GM12878 (cell line): ENCODE results near the gene UBE2Q2. TPM values are rescaled to one million over a fixed set of nuclear protein-coding genes. Genes with fewer than 3 reads are reported as not detected.

Source experiments
- ATAC-seq: fragments of 200-7000 bp; cut with Tn5 transposase; 3 replicates; pipeline ENCODE4 v1.9.1; 2020; ENCODE audit warnings: mild to moderate bottlenecking, moderate library complexity
- BruUV-seq: library from RNA; stranded (reverse); fragments of 400-500 nt; replicated peaks from 2 replicates; lab custom pipeline; 2021; lab: Mats Ljungman, UMichigan
- CTCF ChIA-PET: fragments of 300-600 bp; sonication (Branson Sonifier 250); formaldehyde crosslinking; extraction: SDS; loops from one replicate; lab custom pipeline; 2021; ENCODE audit warnings: inconsistent platforms; lab: Yijun Ruan, JAX
- POLR2A ChIA-PET: fragments of 350-600 bp; formaldehyde crosslinking; extraction: SDS; loops from one replicate; lab custom pipeline; 2021; ENCODE audit warnings: inconsistent platforms; lab: Charles Lee
- RAD21 ChIA-PET: fragments of 300-600 bp; sonication (Branson Sonifier 250); formaldehyde crosslinking; loops from one replicate; lab custom pipeline; 2023; ENCODE audit warnings: antibody characterized with exemption; ENCODE audit not compliant: unreplicated experiment; lab: Charles Lee
- SMC1A ChIA-PET: fragments of 300-600 bp; sonication (Branson Sonifier 250); formaldehyde crosslinking; loops from one replicate; lab custom pipeline; 2023; ENCODE audit not compliant: unreplicated experiment, uncharacterized antibody; lab: Charles Lee
- DNase-seq: peaks from one replicate; pipeline ENCODE4 v3.0.0-alpha.2; 2011; ENCODE audit warnings: low read depth, low spot score
- FAIRE-seq: peaks from 3 replicates; lab custom pipeline; 2011; peaks lifted over from hg19 to GRCh38; lab: Jason Lieb, UNC
- H2AFZ ChIP-seq: 2 replicates; pipeline ENCODE4 v1.6.0; 2011; ENCODE audit warnings: low read depth, low read length, control low read depth; ENCODE audit not compliant: control insufficient read depth
- H3K27ac ChIP-seq: 2 replicates; pipeline ENCODE4 v1.5.1; 2011; ENCODE audit warnings: control low read depth; ENCODE audit not compliant: control insufficient read depth, insufficient read depth
- H3K27me3 ChIP-seq, 2 experiments: replicated peaks in 1 of 2; 2 replicates each; pipeline versions ENCODE4 v1.6.0 to v1.6.1; 2011; ENCODE audit warnings: low read length in 1 of 2; ENCODE audit not compliant: control insufficient read depth in 2 of 2, insufficient read depth in 2 of 2
- H3K36me3 ChIP-seq, 2 experiments: 2 replicates each; pipeline ENCODE4 v1.5.1; 2011; ENCODE audit warnings: low read length in 1 of 2; ENCODE audit not compliant: control insufficient read depth in 2 of 2, insufficient read depth in 2 of 2
- H3K4me1 ChIP-seq: 2 replicates; pipeline ENCODE4 v1.6.1; 2011; ENCODE audit warnings: mild to moderate bottlenecking, low read length, moderate library complexity, mixed read lengths; ENCODE audit not compliant: control insufficient read depth, insufficient read depth
- H3K4me2 ChIP-seq: 2 replicates; pipeline ENCODE4 v1.6.0; 2011; ENCODE audit warnings: control low read depth; ENCODE audit not compliant: control insufficient read depth, insufficient read depth
- H3K4me3 ChIP-seq: fragments of 200-600 bp; sonication (generic); 2 replicates; pipeline ENCODE4 v1.5.1; 2016
- H3K79me2 ChIP-seq: 2 replicates; pipeline ENCODE4 v1.6.0; 2011; ENCODE audit warnings: low read length; ENCODE audit not compliant: control insufficient read depth, insufficient read depth
- H3K9ac ChIP-seq: 2 replicates; pipeline ENCODE4 v1.8.0; 2011; ENCODE audit warnings: low read length, control low read depth, mixed read lengths; ENCODE audit not compliant: control insufficient read depth, insufficient read depth
- H3K9me3 ChIP-seq: replicated peaks from 3 replicates; pipeline ENCODE4 v1.5.1; 2011; ENCODE audit warnings: mild to moderate bottlenecking, low read length; ENCODE audit not compliant: control insufficient read depth, insufficient read depth
- H4K20me1 ChIP-seq: 2 replicates; pipeline ENCODE4 v1.6.0; 2011; ENCODE audit not compliant: control insufficient read depth, insufficient read depth
- CBX5 ChIP-seq: sonication (generic); IDR thresholded peaks from 2 replicates; pipeline ENCODE4 v1.6.1; 2016; ENCODE audit warnings: low read depth, moderate library complexity, mild to moderate bottlenecking, inconsistent platforms
- MTA2 ChIP-seq: fragments of 450-650 bp; IDR thresholded peaks from 2 replicates; pipeline ENCODE4 v1.6.1; 2016; ENCODE audit warnings: low read depth, mild to moderate bottlenecking, moderate library complexity
- MTA3 ChIP-seq: IDR thresholded peaks from 2 replicates; pipeline ENCODE4 v1.6.1; 2012; ENCODE audit warnings: low read length, inconsistent platforms, borderline replicate concordance
- RAD51 ChIP-seq: fragments of 450-650 bp; IDR thresholded peaks from 2 replicates; pipeline ENCODE4 v1.6.1; 2016; ENCODE audit warnings: moderate library complexity, mild to moderate bottlenecking, inconsistent platforms
- SRF ChIP-seq, 2 experiments: IDR thresholded peaks; 2 replicates each; pipeline ENCODE4 v1.6.1; 2011; ENCODE audit warnings: low read depth in 2 of 2, low read length in 2 of 2, mild to moderate bottlenecking in 1 of 2, moderate library complexity in 1 of 2
- STAT1 ChIP-seq: fragments of 450-650 bp; conservative IDR thresholded peaks from 2 replicates; pipeline ENCODE4 v1.6.1; 2014; ENCODE audit warnings: antibody characterized with exemption, mild to moderate bottlenecking
- WGBS: methylation state at CpG from one replicate; pipeline ENCODE4 v1.1.6; 2016; ENCODE audit warnings: low lambda C conversion rate; ENCODE audit not compliant: insufficient replicate concordance, insufficient coverage; ENCODE audit errors: missing lambda C conversion rate; 5-methylcytosine and 5-hydroxymethylcytosine counted together
- in situ Hi-C: fragments of 300-500 bp; cut with MboI; formaldehyde crosslinking; loops from 9 replicates; pipeline ENCODE4 v1.14.3; 2018; ENCODE audit warnings: mixed read lengths
- intact Hi-C: fragments of 100-400 bp; cut with micrococcal nuclease; formaldehyde crosslinking; loops from one replicate; pipeline ENCODE4 v1.14.2; 2022; ENCODE audit not compliant: unreplicated experiment
- polyA plus RNA-seq, 11 experiments: library from polyadenylated mRNA; depleted of rRNA in 4 of 11; unstranded in 6 of 11; stranded (reverse) in 5 of 11; fragments of >200 nt; fragmentation: Nextera tagmentation in 4 of 11; fragmentation: Illumina TruSeq in 1 of 11; extraction: Ambion mirVana in 4 of 11; extraction: Trizol in 1 of 11; gene quantifications; 1 replicate in 1 of 11; 2 replicates in 10 of 11; pipeline versions ENCODE4 v1.2.1 to v1.2.3, GENCODE V29; 2011 to 2016; ENCODE audit warnings: inconsistent platforms in 2 of 11, missing spikeins in 2 of 11, low read depth in 1 of 11
- total RNA-seq, 4 experiments: library from RNA; depleted of rRNA in 3 of 4; stranded (reverse); fragments of >200 nt in 3 of 4; fragmentation: Illumina TruSeq in 1 of 4; extraction: Trizol in 1 of 4; gene quantifications; 2 replicates each; pipeline versions ENCODE4 v1.2.1 to v1.2.3, GENCODE V29; 2013 to 2021
- TF ChIP-seq, protein P1 (sequence below): IDR thresholded peaks from 2 replicates; pipeline ENCODE4 v1.6.1; 2011; ENCODE audit warnings: borderline replicate concordance, low read depth, mild to moderate bottlenecking, moderate library complexity, low read length; ENCODE audit not compliant: insufficient read depth, poor library complexity, severe bottlenecking
- TF ChIP-seq, protein P2 (sequence below): fragments of 450-650 bp; IDR thresholded peaks from 2 replicates; pipeline ENCODE4 v1.6.1; 2016; ENCODE audit warnings: mild to moderate bottlenecking

UBE2Q2 gene
- total and polyA plus RNA-seq, 10 of the 15 experiments (the other 5 are each of a cell fraction or from before 2014, with no cell fraction given), result 11.1 to 31.9 (median 21.6) TPM

GRCh38 chr15:75830910-75831805 lies 12.1 kb upstream of the UBE2Q2 start (continued):
- TF ChIP-seq, protein P1, sequence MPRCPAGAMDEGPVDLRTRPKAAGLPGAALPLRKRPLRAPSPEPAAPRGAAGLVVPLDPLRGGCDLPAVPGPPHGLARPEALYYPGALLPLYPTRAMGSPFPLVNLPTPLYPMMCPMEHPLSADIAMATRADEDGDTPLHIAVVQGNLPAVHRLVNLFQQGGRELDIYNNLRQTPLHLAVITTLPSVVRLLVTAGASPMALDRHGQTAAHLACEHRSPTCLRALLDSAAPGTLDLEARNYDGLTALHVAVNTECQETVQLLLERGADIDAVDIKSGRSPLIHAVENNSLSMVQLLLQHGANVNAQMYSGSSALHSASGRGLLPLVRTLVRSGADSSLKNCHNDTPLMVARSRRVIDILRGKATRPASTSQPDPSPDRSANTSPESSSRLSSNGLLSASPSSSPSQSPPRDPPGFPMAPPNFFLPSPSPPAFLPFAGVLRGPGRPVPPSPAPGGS, result no peak
- TF ChIP-seq RAD51, result no peak
- TF ChIP-seq CBX5, result no peak
- no peak for TF ChIP-seq MTA3
- no peak for TF ChIP-seq MTA2
- TF ChIP-seq STAT1, result no peak

DNA sequence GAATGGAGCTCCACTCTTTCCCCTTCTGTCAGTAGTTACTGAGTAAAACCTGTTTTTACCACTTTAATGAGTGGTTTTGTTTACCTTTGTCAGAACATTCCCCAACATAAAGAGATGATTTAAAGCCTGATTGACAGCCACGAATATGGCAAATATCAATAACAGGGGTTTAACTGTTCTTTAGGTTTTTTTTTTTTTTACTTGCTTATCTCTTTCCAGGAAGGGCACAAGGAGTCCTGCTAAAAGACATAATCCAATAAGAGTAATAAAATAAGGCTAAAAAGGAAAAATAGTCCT lies 11.5 kb upstream of the UBE2Q2 start:
- POLR2A ChIA-PET, result interaction anchor here (1.2 to 1.4 kb wide), 2 partner anchors 9 to 11 kb away, joined by 3 read pairs; partner anchors contain the start of gene UBE2Q2
- no peak for FAIRE-seq
- H4K20me1 ChIP-seq, result no peaks in the 10 kb centered on the region
- H3K27me3 ChIP-seq, result no peaks in the 10 kb centered on the region
- RAD21 ChIA-PET, result interaction anchor here (1.3 kb wide), 1 partner anchor 9 kb away, joined by 4 read pairs; no protein-coding TSS in a partner anchor
- intact Hi-C loops (no loop called here), in situ Hi-C loops (no loop called here)
- CTCF ChIA-PET, result interaction anchor here (1.0 to 2.0 kb wide), 4 partner anchors 8 to 29 kb away, joined by 3 to 11 read pairs (median 3); no protein-coding TSS in a partner anchor
- H3K9ac ChIP-seq, result no peak overlapping the region
- 0 out of 2 replicates have a peak overlapping the region, but pooled peaks have one; percentile 24 for H2AFZ ChIP-seq
- no peaks in the 10 kb centered on the region for H3K9me3 ChIP-seq
- no peak overlapping the region for H3K4me2 ChIP-seq
- 45% methylated on average over 1 of the region's 1 CpG for WGBS
- no peak overlapping the region for H3K4me3 ChIP-seq
- TF ChIP-seq, protein P2, sequence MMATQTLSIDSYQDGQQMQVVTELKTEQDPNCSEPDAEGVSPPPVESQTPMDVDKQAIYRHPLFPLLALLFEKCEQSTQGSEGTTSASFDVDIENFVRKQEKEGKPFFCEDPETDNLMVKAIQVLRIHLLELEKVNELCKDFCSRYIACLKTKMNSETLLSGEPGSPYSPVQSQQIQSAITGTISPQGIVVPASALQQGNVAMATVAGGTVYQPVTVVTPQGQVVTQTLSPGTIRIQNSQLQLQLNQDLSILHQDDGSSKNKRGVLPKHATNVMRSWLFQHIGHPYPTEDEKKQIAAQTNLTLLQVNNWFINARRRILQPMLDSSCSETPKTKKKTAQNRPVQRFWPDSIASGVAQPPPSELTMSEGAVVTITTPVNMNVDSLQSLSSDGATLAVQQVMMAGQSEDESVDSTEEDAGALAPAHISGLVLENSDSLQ, result peak; percentile 46; the same call in 1 of the 2 replicates
- no peak for TF ChIP-seq SRF (IDR thresholded peaks at IDR 0.05; ENCODE audit: low read depth in 2 of 2, low read length in 2 of 2)
- H3K36me3 ChIP-seq, result no peaks in the 10 kb centered on the region
- DNase-seq, result no peak
- no peak for ATAC-seq
- SMC1A ChIA-PET, result interaction anchor here (0.6 to 1.2 kb wide), 4 partner anchors 9 to 16 kb away, joined by 3 to 5 read pairs (median 3); no protein-coding TSS in a partner anchor
- no peaks in the 10 kb centered on the region for H3K79me2 ChIP-seq
- no TSS peak for BruUV-seq
- no peak overlapping the region for H3K27ac ChIP-seq
- H3K4me1 ChIP-seq, result peaks cover 3% of the 10 kb centered on the region; the same call in 1 of the 2 replicates
